KOPT-K1 (cell line): Measurements from ENCODE around the gene OR3A3.
"Not testable (repeated sequence)": the region's sequence is repeated elsewhere in the genome, so short reads cannot be mapped to it uniquely, and the experiment has no call there.

Experiments used
- H3K27ac ChIP-seq: fragments of 200-600 bp; sonication (generic); 2 replicates; pipeline ENCODE4 v1.5.1; 2016; ENCODE audit warnings: antibody characterized with exemption, mild to moderate bottlenecking, low read depth, low read length; ENCODE audit not compliant: poor library complexity, severe bottlenecking
- H3K36me3 ChIP-seq: fragments of 200-600 bp; sonication (generic); 2 replicates; pipeline ENCODE4 v1.5.1; 2017; ENCODE audit warnings: antibody characterized with exemption, mild to moderate bottlenecking, low read length, moderate library complexity; ENCODE audit not compliant: insufficient read depth
- H3K9me3 ChIP-seq: fragments of 200-600 bp; sonication (generic); 2 replicates; pipeline ENCODE4 v1.5.1; 2017; ENCODE audit warnings: antibody characterized with exemption, low read length, mild to moderate bottlenecking; ENCODE audit not compliant: insufficient read depth, poor library complexity, severe bottlenecking

Gene OR3A3

GRCh38 chr17:3438368-3438767 is 27.2 kb downstream of the OR3A3 start:
- Histone ChIP-seq H3K27ac (no peak overlapping the region), H3K9me3 (no peaks in the 10 kb centered on the region), H3K36me3 (no peaks in the 10 kb centered on the region)

GRCh38 chr17:3440451-3440850 is 29.3 kb downstream of the OR3A3 start:
- H3K36me3 ChIP-seq = no peaks in the 10 kb centered on the region
- H3K27ac ChIP-seq = no peak overlapping the region
- H3K9me3 ChIP-seq = no peaks in the 10 kb centered on the region

- no peaks in the 10 kb centered on the region for H3K9me3 ChIP-seq
- H3K36me3 ChIP-seq = no peaks in the 10 kb centered on the region
- no peak overlapping the region for H3K27ac ChIP-seq
Observed at GRCh38 chr17:3447625-3448024, 36.5 kb downstream of the OR3A3 start.

- Histone ChIP-seq H3K36me3 (no peaks in the 10 kb centered on the region), H3K27ac (no peak overlapping the region)
Observed at GRCh38 chr17:3448059-3448665, 37.0 kb downstream of the OR3A3 start.

GRCh38 chr17:3466355-3466754 is 55.2 kb downstream of the OR3A3 start:
- not testable (repeated sequence) for H3K36me3 ChIP-seq, H3K27ac ChIP-seq, H3K9me3 ChIP-seq

More at GRCh38 chr17:3448059-3448665, 37.0 kb downstream of the OR3A3 start:
- no peaks in the 10 kb centered on the region for H3K9me3 ChIP-seq

- Histone ChIP-seq H3K9me3 (no peaks in the 10 kb centered on the region), H3K36me3 (no peaks in the 10 kb centered on the region), H3K27ac (no peak overlapping the region)
Observed at GRCh38 chr17:3469529-3469928, 58.4 kb downstream of the OR3A3 start.

GRCh38 chr17:3471599-3471998 is 60.4 kb downstream of the OR3A3 start, which contains the start of gene SPATA22:
TSS of gene SPATA22 (minus strand) at chr17:3471819. CDS start at chr17:3469325, 2,494 bp downstream.
- H3K36me3 ChIP-seq = no peaks in the 10 kb centered on the region
- no peak within 1 kb of the TSS for H3K27ac ChIP-seq

GRCh38 chr17:3472137-3472536 is 61.0 kb downstream of the OR3A3 start:
- Histone ChIP-seq H3K9me3 (no peaks in the 10 kb centered on the region), H3K27ac (no peak overlapping the region), H3K36me3 (no peaks in the 10 kb centered on the region)

More at GRCh38 chr17:3471599-3471998, 60.4 kb downstream of the OR3A3 start, which contains the start of gene SPATA22:
- H3K9me3 ChIP-seq = no peaks in the 10 kb centered on the region
